HG02678 (cell line): ENCODE measurements around the gene E2F1.
"Not testable (repeated sequence)": the region's sequence is repeated elsewhere in the genome, so short reads cannot be mapped to it uniquely, and the experiment has no call there.

Experiments used
- ATAC-seq: cut with Tn5 transposase; IDR thresholded peaks from one replicate; pipeline ENCODE4 v1.9.1; 2021; ENCODE audit warnings: mild to moderate bottlenecking, moderate library complexity; ENCODE audit not compliant: unreplicated experiment

E2F1 gene

GRCh38 chr20:33710681-33711445, 24.7 kb upstream of the E2F1 start:
- ATAC-seq, result no peak

- no peak for ATAC-seq
These were observed 23.8 kb upstream of the E2F1 start for GRCh38 chr20:33709905-33710541.

GRCh38 chr20:33709398-33709797, 23.2 kb upstream of the E2F1 start:
- ATAC-seq, result no peak

GRCh38 chr20:33707668-33708067, 21.5 kb upstream of the E2F1 start:
- ATAC-seq, result no peak

GRCh38 chr20:33704197-33704924, 18.2 kb upstream of the E2F1 start:
- ATAC-seq, result no peak

- no peak for ATAC-seq
These were observed 17.4 kb upstream of the E2F1 start for GRCh38 chr20:33703498-33704137.

- no peak for ATAC-seq
These were observed 16.7 kb upstream of the E2F1 start for GRCh38 chr20:33702861-33703260.

GRCh38 chr20:33701629-33702450, 15.7 kb upstream of the E2F1 start:
- no peak for ATAC-seq

GRCh38 chr20:33700696-33701441, 14.7 kb upstream of the E2F1 start:
- not testable (repeated sequence) for ATAC-seq

GRCh38 chr20:33698966-33699365, 12.8 kb upstream of the E2F1 start:
- not testable (repeated sequence) for ATAC-seq

GRCh38 chr20:33697129-33697528, 10.9 kb upstream of the E2F1 start:
- no peak for ATAC-seq

GRCh38 chr20:33696448-33696847, 10.3 kb upstream of the E2F1 start:
- ATAC-seq, result no peak

- ATAC-seq, result no peak
These were observed 8.4 kb upstream of the E2F1 start for GRCh38 chr20:33694639-33695012.

- ATAC-seq, result no peak
These were observed 7.8 kb upstream of the E2F1 start for GRCh38 chr20:33693741-33694638.

GRCh38 chr20:33693289-33693688, 7.1 kb upstream of the E2F1 start:
- no peak for ATAC-seq

- no peak for ATAC-seq
These were observed 3.8 kb upstream of the E2F1 start for GRCh38 chr20:33689973-33690372.

GRCh38 chr20:33689493-33689892, 3.3 kb upstream of the E2F1 start:
- ATAC-seq, result no peak

GRCh38 chr20:33688938-33689424, 2.8 kb upstream of the E2F1 start:
- no peak for ATAC-seq
